Endothelial cell of umbilical vein (primary cell): ENCODE measurements around the gene ZNF22. TPM values are rescaled to one million over a fixed set of nuclear protein-coding genes. Genes with fewer than 3 reads are reported as not detected.

Experiments
- BruUV-seq: library from RNA; stranded (reverse); fragments of 400-500 nt; replicated peaks from 2 replicates; lab custom pipeline; 2021; lab: Mats Ljungman, UMichigan
- CTCF ChIA-PET: fragments of 300-600, 350-600 bp; sonication (Branson Sonifier 250); formaldehyde crosslinking; loops from one replicate; lab custom pipeline; 2021; ENCODE audit warnings: antibody characterized with exemption, inconsistent platforms; lab: Charles Lee
- POLR2A ChIA-PET: fragments of 300-600, 350-600 bp; sonication (Branson Sonifier 250); formaldehyde crosslinking; loops from one replicate; lab custom pipeline; 2021; ENCODE audit warnings: antibody characterized with exemption, inconsistent platforms; lab: Charles Lee
- DNase-seq: peaks from one replicate; pipeline ENCODE4 v3.0.0-alpha.2; 2011; ENCODE audit warnings: low read depth, low spot score
- FAIRE-seq: peaks from 2 replicates; lab custom pipeline; 2011; peaks lifted over from hg19 to GRCh38; lab: Jason Lieb, UNC
- H2AFZ ChIP-seq: 2 replicates; pipeline ENCODE4 v1.6.0; 2012; ENCODE audit warnings: low read depth, low read length, control low read depth, inconsistent platforms
- H3K27ac ChIP-seq: 2 replicates; pipeline ENCODE4 v1.5.1; 2011; ENCODE audit warnings: low read depth, mild to moderate bottlenecking, control low read depth, low read length, moderate library complexity; ENCODE audit not compliant: insufficient read depth
- H3K27me3 ChIP-seq, 2 experiments: 2 replicates each; pipeline versions ENCODE4 v1.6.0 to v1.6.1; 2011; ENCODE audit warnings: low read length in 2 of 2, mixed read lengths in 1 of 2; ENCODE audit not compliant: control insufficient read depth in 2 of 2, insufficient read depth in 2 of 2
- H3K36me3 ChIP-seq, 2 experiments: 2 replicates in 1 of 2; 3 replicates in 1 of 2; pipeline ENCODE4 v1.5.1; 2011; ENCODE audit warnings: low read length in 2 of 2, mild to moderate bottlenecking in 1 of 2, moderate library complexity in 1 of 2; ENCODE audit not compliant: control insufficient read depth in 2 of 2, insufficient read depth in 2 of 2; ENCODE audit errors: extremely low read depth in 1 of 2
- H3K4me1 ChIP-seq: 3 replicates; pipeline ENCODE4 v1.5.1; 2011; ENCODE audit warnings: mild to moderate bottlenecking, low read length; ENCODE audit not compliant: control insufficient read depth, insufficient read depth; ENCODE audit errors: extremely low read depth
- H3K4me2 ChIP-seq: 2 replicates; pipeline ENCODE4 v1.6.1; 2011; ENCODE audit warnings: low read length, control low read depth, mixed read lengths; ENCODE audit not compliant: insufficient read depth
- H3K4me3 ChIP-seq, 3 experiments: fragments of 200-600 bp in 1 of 3; sonication (generic), shearing (Covaris generic) in 1 of 3; replicated peaks in 1 of 3; 2 replicates each; pipeline ENCODE4 v1.5.1; 2011 to 2016; ENCODE audit warnings: control low read depth in 3 of 3, low read length in 3 of 3, mild to moderate bottlenecking in 2 of 3, inconsistent platforms in 1 of 3, low read depth in 1 of 3, moderate library complexity in 1 of 3; ENCODE audit not compliant: insufficient read depth in 1 of 3
- H3K79me2 ChIP-seq: 2 replicates; pipeline ENCODE4 v1.6.0; 2012; ENCODE audit warnings: low read length, inconsistent platforms; ENCODE audit not compliant: control insufficient read depth, insufficient read depth
- H3K9ac ChIP-seq: replicated peaks from 2 replicates; pipeline ENCODE3; 2011; ENCODE audit warnings: low read length, control low read depth; ENCODE audit not compliant: insufficient read depth; ENCODE audit errors: extremely low read depth
- H3K9me1 ChIP-seq: replicated peaks from 3 replicates; pipeline ENCODE4 v1.6.0; 2011; ENCODE audit warnings: mild to moderate bottlenecking, low read length; ENCODE audit not compliant: control insufficient read depth, insufficient read depth; ENCODE audit errors: extremely low read depth
- H3K9me3 ChIP-seq: replicated peaks from 2 replicates; pipeline ENCODE4 v1.5.1; 2012; ENCODE audit warnings: low read length, inconsistent platforms; ENCODE audit not compliant: control insufficient read depth, insufficient read depth
- H4K20me1 ChIP-seq: replicated peaks from 2 replicates; pipeline ENCODE3; 2011; ENCODE audit warnings: mild to moderate bottlenecking, low read length; ENCODE audit not compliant: control insufficient read depth, insufficient read depth; ENCODE audit errors: extremely low read depth
- CTCF ChIP-seq, 2 donors: IDR thresholded peaks; 1 replicate in 1 of 2; 2 replicates in 1 of 2; pipeline ENCODE4 v1.5.1; 2011; ENCODE audit warnings: low read length in 2 of 2, mild to moderate bottlenecking in 2 of 2, moderate library complexity in 2 of 2, control low read depth in 1 of 2, inconsistent platforms in 1 of 2, low read depth in 1 of 2; ENCODE audit not compliant: insufficient read depth in 1 of 2; ENCODE audit errors: extremely low read depth in 1 of 2
- EZH2 ChIP-seq: IDR thresholded peaks from 2 replicates; pipeline ENCODE4 v1.6.1; 2012; ENCODE audit warnings: borderline replicate concordance, low read depth, mild to moderate bottlenecking, moderate library complexity, low read length, inconsistent platforms; ENCODE audit not compliant: severe bottlenecking
- FOS ChIP-seq: IDR thresholded peaks from 2 replicates; pipeline ENCODE4 v1.6.1; 2011; ENCODE audit warnings: mild to moderate bottlenecking, low read length, moderate library complexity, borderline replicate concordance; ENCODE audit not compliant: insufficient read depth
- GATA2 ChIP-seq: IDR thresholded peaks from 2 replicates; pipeline ENCODE4 v1.7.0; 2011; ENCODE audit warnings: low read depth, mild to moderate bottlenecking, moderate library complexity, mixed read lengths, low read length; ENCODE audit not compliant: insufficient read length, insufficient read depth
- JUN ChIP-seq: IDR thresholded peaks from 2 replicates; pipeline ENCODE4 v1.6.1; 2011; ENCODE audit warnings: borderline replicate concordance, low read depth; ENCODE audit not compliant: insufficient read length, insufficient read depth
- MAX ChIP-seq: IDR thresholded peaks from 2 replicates; pipeline ENCODE4 v1.6.1; 2011; ENCODE audit not compliant: insufficient read depth, insufficient read length
- MYC ChIP-seq: IDR thresholded peaks from one replicate; pipeline ENCODE4 v1.6.1; 2011; ENCODE audit warnings: mild to moderate bottlenecking, low read depth, low read length
- POLR2A ChIP-seq: IDR thresholded peaks from 2 replicates; pipeline ENCODE4 v1.6.1; 2012; ENCODE audit warnings: low read depth, mild to moderate bottlenecking, control low read depth, low read length
- POLR2AphosphoS5 ChIP-seq: IDR thresholded peaks from 2 replicates; pipeline ENCODE4 v1.6.1; 2012; ENCODE audit warnings: low read depth, mild to moderate bottlenecking, control low read depth, low read length, moderate library complexity; ENCODE audit not compliant: insufficient read depth
- dilution Hi-C: fragments of 300-500 bp; cut with MboI; formaldehyde crosslinking; loops from one replicate; pipeline ENCODE4 v1.15.0; 2019; ENCODE audit warnings: low sequenced_read_pairs; ENCODE audit not compliant: extremely low pct_ligation_motif_present
- intact Hi-C: fragments of 100-400 bp; cut with micrococcal nuclease; formaldehyde crosslinking; loops from one replicate; pipeline ENCODE4 v1.10.0; 2022
- polyA plus RNA-seq, 4 experiments: library from polyadenylated mRNA; depleted of rRNA in 3 of 4; stranded (reverse) in 3 of 4; unstranded in 1 of 4; fragments of >200 nt; gene quantifications; 2 replicates each; pipeline versions ENCODE4 v1.2.1 to v1.2.3, GENCODE V29; 2011 to 2012; ENCODE audit warnings: missing spikeins in 1 of 4
- total RNA-seq: library from RNA; stranded (reverse); gene quantifications from 2 replicates; pipeline ENCODE4 v1.2.3, GENCODE V29; 2021

The ZNF22 gene
- total and polyA plus RNA-seq, 2 donors (not counting 3 experiments of a cell fraction or from before 2014, with no cell fraction given), result 21.0 to 48.7 TPM

- Histone ChIP-seq H3K9me3 (no peaks in the 10 kb centered on the region), H3K4me3 (no peak overlapping the region), H3K4me2 (no peak overlapping the region), H3K36me3 (no peaks in the 10 kb centered on the region), H3K79me2 (peaks cover 12% of the 10 kb centered on the region), H3K9ac (peak overlapping the region; percentile 40), H4K20me1 (no peaks in the 10 kb centered on the region), H3K27me3 (no peaks in the 10 kb centered on the region), H2AFZ (no peak overlapping the region), H3K4me1 (peaks cover 31% of the 10 kb centered on the region), H3K27ac (peak overlapping the region; percentile 72), H3K9me1 (no peaks in the 10 kb centered on the region)
- ChIA-PET POLR2A (no interaction called here), CTCF (interaction anchor here (1.1 kb wide), 1 partner anchor 64 kb away, joined by 5 read pairs; no protein-coding TSS in a partner anchor)
- FAIRE-seq (no peak), DNase-seq (no peak)
- dilution Hi-C loops, result no loop called here
- BruUV-seq, result no TSS peak
- no peak for TF ChIP-seq POLR2A
- no peak for TF ChIP-seq GATA2
- no peak for TF ChIP-seq MAX
- TF ChIP-seq POLR2AphosphoS5, result no peak
- no peak for TF ChIP-seq MYC
- no peak for TF ChIP-seq JUN
- no peak for TF ChIP-seq EZH2
- intact Hi-C loops, result no loop called here
Measured at GRCh38 chr10:44997105-44997748, 3.5 kb upstream of the ZNF22 start.

GRCh38 chr10:44998146-44998631, 2.5 kb upstream of the ZNF22 start:
- H3K9me3 ChIP-seq, result no peaks in the 10 kb centered on the region
- H2AFZ ChIP-seq, result no peak overlapping the region
- CTCF ChIA-PET, result interaction anchor here (1.1 kb wide), 1 partner anchor 65 kb away, joined by 5 read pairs; no protein-coding TSS in a partner anchor
- dilution Hi-C loops, result no loop called here
- H3K79me2 ChIP-seq, result peaks cover 20% of the 10 kb centered on the region
- no peaks in the 10 kb centered on the region for H3K36me3 ChIP-seq
- TF ChIP-seq JUN, result no peak
- TF ChIP-seq MAX, result no peak
- no peak for TF ChIP-seq POLR2A
- TF ChIP-seq FOS, result no peak
- no peak for TF ChIP-seq EZH2
- no peak for TF ChIP-seq CTCF (IDR thresholded peaks at IDR 0.05; ENCODE audit: extremely low read depth in 1 of 2, insufficient read depth in 1 of 2, low read depth in 1 of 2, low read length in 2 of 2)
- no peak for TF ChIP-seq POLR2AphosphoS5
- no peak for TF ChIP-seq GATA2
- no peak for TF ChIP-seq MYC
- no peaks in the 10 kb centered on the region for H3K27me3 ChIP-seq
- POLR2A ChIA-PET, result interaction anchor here (1.1 kb wide), 1 partner anchor 19 kb away, joined by 3 read pairs; the partner anchor contains the start of gene DEPP1
- H3K4me3 ChIP-seq, result no peak overlapping the region
- intact Hi-C loops, result no loop called here
- H3K4me2 ChIP-seq, result no peak overlapping the region
- no TSS peak for BruUV-seq
- no peak overlapping the region for H3K9ac ChIP-seq
- DNase-seq (no peak), FAIRE-seq (no peak)
- H3K9me1 ChIP-seq, result no peaks in the 10 kb centered on the region
- H4K20me1 ChIP-seq, result no peaks in the 10 kb centered on the region
- peaks cover 37% of the 10 kb centered on the region for H3K4me1 ChIP-seq
- no peak overlapping the region for H3K27ac ChIP-seq
